ENCODE results near the gene TLR1.

The TLR1 gene

DNA sequence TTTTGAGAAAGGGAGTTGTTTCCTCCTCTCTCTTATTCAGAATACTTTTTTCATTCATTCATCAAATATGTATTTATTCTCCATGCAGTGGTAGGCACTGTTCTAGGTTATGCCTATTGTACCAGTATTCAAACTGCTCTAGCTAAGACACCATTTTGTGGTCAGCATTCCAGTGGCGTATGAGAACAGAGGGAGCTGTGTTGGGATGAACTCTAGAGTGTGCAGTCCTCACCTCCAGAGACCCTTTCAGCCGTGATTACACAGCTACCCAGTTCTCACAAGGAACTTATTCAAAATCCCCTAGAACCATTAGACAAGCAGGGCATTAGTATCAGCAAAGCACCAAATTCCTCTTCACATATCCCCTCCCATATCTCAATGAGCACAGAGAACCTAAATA is 4.2 kb downstream of the TLR1 start:
- TF ChIP-seq, protein P1, sequence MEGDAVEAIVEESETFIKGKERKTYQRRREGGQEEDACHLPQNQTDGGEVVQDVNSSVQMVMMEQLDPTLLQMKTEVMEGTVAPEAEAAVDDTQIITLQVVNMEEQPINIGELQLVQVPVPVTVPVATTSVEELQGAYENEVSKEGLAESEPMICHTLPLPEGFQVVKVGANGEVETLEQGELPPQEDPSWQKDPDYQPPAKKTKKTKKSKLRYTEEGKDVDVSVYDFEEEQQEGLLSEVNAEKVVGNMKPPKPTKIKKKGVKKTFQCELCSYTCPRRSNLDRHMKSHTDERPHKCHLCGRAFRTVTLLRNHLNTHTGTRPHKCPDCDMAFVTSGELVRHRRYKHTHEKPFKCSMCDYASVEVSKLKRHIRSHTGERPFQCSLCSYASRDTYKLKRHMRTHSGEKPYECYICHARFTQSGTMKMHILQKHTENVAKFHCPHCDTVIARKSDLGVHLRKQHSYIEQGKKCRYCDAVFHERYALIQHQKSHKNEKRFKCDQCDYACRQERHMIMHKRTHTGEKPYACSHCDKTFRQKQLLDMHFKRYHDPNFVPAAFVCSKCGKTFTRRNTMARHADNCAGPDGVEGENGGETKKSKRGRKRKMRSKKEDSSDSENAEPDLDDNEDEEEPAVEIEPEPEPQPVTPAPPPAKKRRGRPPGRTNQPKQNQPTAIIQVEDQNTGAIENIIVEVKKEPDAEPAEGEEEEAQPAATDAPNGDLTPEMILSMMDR (conservative IDR thresholded peaks at IDR 0.05; ENCODE audit: control insufficient read depth, insufficient read depth, low read depth, low read length) = no peak
- no peak for DNase-seq (ENCODE audit: low read depth)
- no peak overlapping the region for H3K4me3 ChIP-seq (ENCODE audit: control insufficient read depth, low read depth, low read length)

DNA sequence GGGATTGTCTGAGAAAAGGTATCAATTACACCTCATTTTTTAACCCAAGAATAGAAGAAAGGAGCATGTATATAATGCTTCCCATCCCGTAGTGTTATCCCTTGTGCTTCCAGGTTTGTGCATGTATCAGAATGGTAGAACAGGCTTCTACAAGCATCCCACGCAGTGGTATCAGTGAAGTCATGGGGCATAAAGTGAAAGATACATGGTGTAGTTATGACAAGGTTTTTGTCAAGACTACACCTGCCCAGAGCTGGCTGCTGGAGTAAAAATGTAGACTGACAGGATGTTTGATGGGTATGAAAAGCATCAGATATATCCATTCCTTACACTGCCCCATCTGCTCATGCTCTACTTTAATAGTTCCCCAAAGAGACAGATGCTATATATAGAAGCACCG is 9.5 kb downstream of the TLR1 start:
- H3K4me3 ChIP-seq (ENCODE audit: control insufficient read depth, low read depth, low read length) = no peak overlapping the region
- TF ChIP-seq, protein P1 (conservative IDR thresholded peaks at IDR 0.05; ENCODE audit: control insufficient read depth, insufficient read depth, low read depth, low read length) = no peak
- no peak for DNase-seq (ENCODE audit: low read depth)

DNA sequence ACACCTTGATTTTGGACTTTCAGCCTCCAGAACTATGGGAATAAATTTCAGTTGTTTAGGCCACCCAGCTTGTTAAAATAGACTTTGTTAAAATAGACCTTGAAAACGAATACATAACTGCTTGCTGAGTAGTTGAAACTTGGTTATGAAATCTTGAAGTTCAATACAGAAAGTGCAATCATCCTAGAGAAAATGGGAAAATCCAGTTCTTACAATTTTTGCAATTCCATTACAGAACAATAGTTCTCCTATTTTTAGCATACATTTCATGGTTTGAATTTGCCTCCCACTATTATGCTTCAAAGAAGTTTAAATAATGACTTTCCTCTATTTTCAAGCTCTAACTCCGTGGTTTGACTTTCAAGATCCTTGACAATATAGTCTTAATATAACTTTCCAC is 10.5 kb downstream of the TLR1 start:
- no peak overlapping the region for H3K4me3 ChIP-seq (ENCODE audit: control insufficient read depth, low read depth, low read length)
- TF ChIP-seq, protein P1 (conservative IDR thresholded peaks at IDR 0.05; ENCODE audit: control insufficient read depth, insufficient read depth, low read depth, low read length) = no peak
- no peak for DNase-seq (ENCODE audit: low read depth)

DNA sequence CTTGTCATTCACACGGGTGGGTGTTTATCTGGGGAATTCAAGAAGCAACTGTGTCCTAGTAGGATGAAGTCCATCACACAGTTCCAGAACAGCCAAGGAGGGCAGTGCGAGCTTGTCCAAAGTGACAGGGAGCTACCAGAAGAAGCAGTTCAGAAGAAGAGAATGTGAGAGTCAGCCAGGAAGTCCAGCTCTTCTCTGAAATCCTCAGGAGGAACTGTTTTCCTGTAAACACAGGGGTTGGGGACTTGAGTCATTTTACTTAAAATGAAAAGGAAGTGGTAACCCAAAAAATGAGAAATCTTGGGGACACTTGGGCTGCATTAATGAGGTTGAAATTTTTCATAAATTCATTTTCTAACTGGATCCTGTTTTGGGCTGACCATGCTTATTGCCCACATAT is 13.6 kb downstream of the TLR1 start:
- no peak overlapping the region for H3K4me3 ChIP-seq (ENCODE audit: control insufficient read depth, low read depth, low read length)
- TF ChIP-seq, protein P1 (conservative IDR thresholded peaks at IDR 0.05; ENCODE audit: control insufficient read depth, insufficient read depth, low read depth, low read length) = no peak
- DNase-seq (ENCODE audit: low read depth) = no peak

DNA sequence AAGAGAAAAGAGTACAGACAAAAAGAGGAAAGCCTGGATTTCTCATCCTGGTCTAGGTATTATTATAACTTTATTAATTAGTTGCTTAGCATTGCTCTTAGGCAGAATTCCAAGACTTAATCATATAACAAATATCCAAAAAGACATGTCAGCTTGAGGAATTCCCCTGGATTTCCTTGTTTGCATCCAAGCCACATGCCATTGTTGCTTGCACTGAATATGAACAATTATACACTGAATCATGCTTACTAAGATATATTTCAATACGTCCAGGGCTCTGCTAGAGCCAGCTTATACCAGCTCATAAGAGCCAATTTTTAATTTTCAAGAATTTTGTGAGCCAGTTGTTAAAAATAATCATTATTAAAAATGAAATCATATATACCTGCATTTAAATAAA is 16.3 kb downstream of the TLR1 start:
- peak; percentile 28 for DNase-seq (ENCODE audit: low read depth)
- TF ChIP-seq, protein P1 (conservative IDR thresholded peaks at IDR 0.05; ENCODE audit: control insufficient read depth, insufficient read depth, low read depth, low read length) = no peak
- no peak overlapping the region for H3K4me3 ChIP-seq (ENCODE audit: control insufficient read depth, low read depth, low read length)

DNA sequence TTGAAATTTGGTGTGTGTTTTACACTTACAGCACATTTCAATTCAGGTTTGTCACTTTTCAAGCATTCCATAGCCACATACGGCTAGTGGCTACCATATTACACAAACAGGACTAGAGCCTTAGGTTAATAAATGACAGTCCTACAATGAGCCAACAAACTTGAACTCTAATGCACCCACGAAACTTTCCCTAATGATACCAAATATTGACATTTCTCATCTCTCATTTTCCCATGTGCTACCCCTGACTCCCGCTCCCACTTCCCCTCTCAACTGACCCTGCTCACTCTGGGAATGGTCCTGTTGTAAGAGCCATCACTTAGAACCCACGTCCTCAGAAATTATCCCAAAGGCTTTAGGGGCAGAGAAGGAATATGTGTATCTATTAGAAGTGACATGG is 16.9 kb downstream of the TLR1 start:
- H3K4me3 ChIP-seq (ENCODE audit: control insufficient read depth, low read depth, low read length) = no peak overlapping the region
- no peak for DNase-seq (ENCODE audit: low read depth)
- TF ChIP-seq, protein P1 (conservative IDR thresholded peaks at IDR 0.05; ENCODE audit: control insufficient read depth, insufficient read depth, low read depth, low read length) = no peak

DNA sequence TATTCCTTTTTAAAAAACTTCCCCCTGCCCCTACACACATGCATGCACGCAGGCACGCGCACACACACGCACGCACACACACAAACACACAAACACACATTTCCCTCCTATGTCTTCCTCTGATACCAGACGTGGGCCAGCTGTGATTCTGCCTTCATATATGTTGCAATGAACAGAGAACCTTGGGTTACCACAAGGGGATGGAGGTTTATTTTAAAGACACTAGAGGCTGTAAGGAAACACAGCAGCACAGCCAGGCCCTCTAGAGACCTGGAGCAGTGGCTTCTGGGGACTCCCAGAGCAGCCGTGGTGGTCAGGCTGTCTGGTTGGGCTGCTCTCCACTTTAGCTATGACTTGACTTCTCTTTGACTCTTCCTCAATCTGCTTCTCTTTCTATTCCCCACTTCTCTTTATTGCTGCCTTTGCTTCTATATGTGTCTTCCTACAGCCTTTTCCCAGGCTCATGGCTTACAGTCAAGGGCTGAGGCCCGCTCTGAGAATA is 18.6 kb downstream of the TLR1 start:
- no peak overlapping the region for H3K4me3 ChIP-seq (ENCODE audit: control insufficient read depth, low read depth, low read length)
- TF ChIP-seq, protein P1 (conservative IDR thresholded peaks at IDR 0.05; ENCODE audit: control insufficient read depth, insufficient read depth, low read depth, low read length) = no peak
- DNase-seq (ENCODE audit: low read depth) = no peak
